Heart left ventricle (tissue), 16 donors: ENCODE data around the gene ADAMTSL5. TPM values are rescaled to one million over a fixed set of nuclear protein-coding genes. Genes with fewer than 3 reads are reported as not detected.

Experiments used
- ATAC-seq, 4 donors: fragments of 200-7000 bp; cut with Tn5 transposase; one replicate each; pipeline ENCODE4 v1.9.1; 2020 to 2022; ENCODE audit warnings: moderate library complexity in 4 of 4, mild to moderate bottlenecking in 3 of 4, moderate number of reproducible peaks in 1 of 4
- DNase-seq, 5 donors: peaks; one replicate each; pipeline ENCODE4 v3.0.0-alpha.2; 2020
- H3K27ac ChIP-seq, 12 donors: fragments of 200-600 bp; sonication (generic) in 4 of 12; one replicate each; pipeline versions ENCODE4 v1.5.0 to v1.8.0; 2016 to 2022; ENCODE audit warnings: mild to moderate bottlenecking in 2 of 12
- H3K27me3 ChIP-seq, 9 donors: fragments of 200-600 bp; sonication (generic) in 2 of 9; one replicate each; pipeline versions ENCODE4 v1.5.1 to v1.8.0; 2016 to 2022; ENCODE audit warnings: mild to moderate bottlenecking in 3 of 9
- H3K36me3 ChIP-seq, 9 donors: fragments of 200-600 bp; sonication (generic) in 2 of 9; one replicate each; pipeline versions ENCODE4 v1.5.0 to v1.8.0; 2018 to 2022; ENCODE audit warnings: mild to moderate bottlenecking in 2 of 9
- H3K4me1 ChIP-seq, 12 donors: fragments of 200-600 bp; sonication (generic) in 4 of 12; one replicate each; pipeline versions ENCODE4 v1.5.0 to v1.8.0; 2016 to 2022; ENCODE audit warnings: mild to moderate bottlenecking in 3 of 12
- H3K4me3 ChIP-seq, 12 donors: fragments of 200-600 bp; sonication (generic) in 4 of 12; one replicate each; pipeline versions ENCODE4 v1.5.0 to v1.8.0; 2017 to 2022; ENCODE audit warnings: mild to moderate bottlenecking in 9 of 12, moderate library complexity in 4 of 12
- H3K9me3 ChIP-seq, 12 donors: fragments of 200-600 bp; sonication (generic) in 4 of 12; one replicate each; pipeline versions ENCODE4 v1.5.0 to v1.8.0; 2016 to 2022; ENCODE audit warnings: mild to moderate bottlenecking in 1 of 12
- POLR2A ChIP-seq, 2 donors: fragments of 450-650 bp; IDR thresholded peaks; one replicate each; pipeline ENCODE4 v1.6.1; 2017; ENCODE audit warnings: antibody characterized with exemption in 2 of 2, mild to moderate bottlenecking in 2 of 2, moderate library complexity in 2 of 2
- WGBS, 4 donors: extraction: QIAGEN DNeasy Blood & Tissue Kit in 2 of 4; methylation state at CpG; one replicate each; pipeline versions ENCODE4 v1.1.5 to v1.1.7; 2013 to 2018; 5-methylcytosine and 5-hydroxymethylcytosine counted together
- intact Hi-C, 10 donors: fragments of 100-400 bp; cut with DNase I; formaldehyde crosslinking; loops; one replicate each; pipeline versions ENCODE4 v1.11.1 to v1.14.2; 2022
- polyA plus RNA-seq, 2 donors: library from polyadenylated mRNA; stranded (reverse); fragments of 200-250 nt; gene quantifications; one replicate each; pipeline ENCODE4 v1.2.3, GENCODE V29; 2013
- total RNA-seq, 9 donors: library from RNA; depleted of rRNA in 2 of 9; stranded (reverse); fragments of >200 nt in 2 of 9; fragmentation: NEBNext Ultra II Directional in 3 of 9; extraction: Animal tissue kit (Norgen Biotek cat#: 25700) in 3 of 9; gene quantifications; one replicate each; pipeline versions ENCODE4 v1.1.0 to v1.2.4, GENCODE V29; 2016 to 2023
- TF ChIP-seq, protein P1 (sequence below), 12 donors: fragments of 200-600 bp; sonication (generic) in 4 of 12; IDR thresholded peaks; one replicate each; pipeline versions ENCODE4 v1.5.0 to v1.8.0; 2018 to 2022; ENCODE audit warnings: antibody characterized with exemption in 12 of 12, mild to moderate bottlenecking in 5 of 12
- donor health status: ischemic (EF 13 %, LVEDD 7.1; RV severe dilation, severe dysfunction).
- donor health status: healthy with polysubstance abuse.
- donor health status: DM: no; HTN: yes; CAD: no.
- donor health status: DM: no; HTN: no; CAD: no.
- donor health status: ischemic (EF 25% LVEDD 6.9; RV normal size, moderate dysfunction).
- donor health status: ischemic (EF 25% LVEDD 5.7; RV mildly dilated, moderate dysfunction).
- donor health status: healthy.
- donor health status: DM: yes; HTN: yes; CAD: no.
- donor health status: ischemic (EF 35%, LVEDD 5.7; RV mildly dilated, moderate dysfunction).
- donor health status: nonischemic (EF 11% LVEDD 7.7; RV severe dilation, severe dysfunction).
- donor health status: DM: yes; HTN: yes; CAD: no.
- donor health status: PGD.
- donor health status: ischemic (EF 29% LVEDD 5.4; RV normal size, mild dysfunction).
- donor health status: nonischemic (EF 23%, LVEDD 6.1; RV moderate dilation, normal function).

ADAMTSL5 gene
- total and polyA plus RNA-seq, 11 donors = 20.8 to 53.6 (median 30.2) TPM

GRCh38 chr19:1457031-1457739, 55.6 kb downstream of the ADAMTSL5 start:
- Histone ChIP-seq H3K4me3 (no peak overlapping the region), H3K9me3 (no peaks in the 10 kb centered on the region), H3K27me3 (peaks cover 33 to 65% (median 47%) of the 10 kb centered on the region in 9 donors), H3K27ac (no peak overlapping the region), H3K4me1 (peaks cover 0 to 46% (median 20%) of the 10 kb centered on the region in 12 donors), H3K36me3 (peaks cover 0 to 13% (median 0%) of the 10 kb centered on the region in 9 donors)
- WGBS, 4 donors = 11 to 22% (median 15%) methylated on average over 18 to 48 of the region's 48 CpGs
- ATAC-seq (no peak), DNase-seq (peak in 1 of 5 donors; percentile 48)
- intact Hi-C loops = loop anchor here in 1 of 10 donors (10.0 kb wide), 1 partner anchor 142 kb away; no protein-coding TSS in a partner anchor
- TF ChIP-seq, protein P1, sequence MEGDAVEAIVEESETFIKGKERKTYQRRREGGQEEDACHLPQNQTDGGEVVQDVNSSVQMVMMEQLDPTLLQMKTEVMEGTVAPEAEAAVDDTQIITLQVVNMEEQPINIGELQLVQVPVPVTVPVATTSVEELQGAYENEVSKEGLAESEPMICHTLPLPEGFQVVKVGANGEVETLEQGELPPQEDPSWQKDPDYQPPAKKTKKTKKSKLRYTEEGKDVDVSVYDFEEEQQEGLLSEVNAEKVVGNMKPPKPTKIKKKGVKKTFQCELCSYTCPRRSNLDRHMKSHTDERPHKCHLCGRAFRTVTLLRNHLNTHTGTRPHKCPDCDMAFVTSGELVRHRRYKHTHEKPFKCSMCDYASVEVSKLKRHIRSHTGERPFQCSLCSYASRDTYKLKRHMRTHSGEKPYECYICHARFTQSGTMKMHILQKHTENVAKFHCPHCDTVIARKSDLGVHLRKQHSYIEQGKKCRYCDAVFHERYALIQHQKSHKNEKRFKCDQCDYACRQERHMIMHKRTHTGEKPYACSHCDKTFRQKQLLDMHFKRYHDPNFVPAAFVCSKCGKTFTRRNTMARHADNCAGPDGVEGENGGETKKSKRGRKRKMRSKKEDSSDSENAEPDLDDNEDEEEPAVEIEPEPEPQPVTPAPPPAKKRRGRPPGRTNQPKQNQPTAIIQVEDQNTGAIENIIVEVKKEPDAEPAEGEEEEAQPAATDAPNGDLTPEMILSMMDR (IDR thresholded peaks at IDR 0.05) = no peak
- no peak for TF ChIP-seq POLR2A (IDR thresholded peaks at IDR 0.05)

GRCh38 chr19:1456121-1456900, 56.5 kb downstream of the ADAMTSL5 start:
- peaks cover 38 to 74% (median 55%) of the 10 kb centered on the region in 9 donors for H3K27me3 ChIP-seq
- ATAC-seq (no peak), DNase-seq (peak in 1 of 5 donors; percentile 53)
- intact Hi-C loops = loop anchor here in 1 of 10 donors (10.0 kb wide), 1 partner anchor 142 kb away; no protein-coding TSS in a partner anchor
- peaks cover 0 to 13% (median 0%) of the 10 kb centered on the region in 9 donors for H3K36me3 ChIP-seq
- TF ChIP-seq, protein P1 (IDR thresholded peaks at IDR 0.05) = no peak
- TF ChIP-seq POLR2A (IDR thresholded peaks at IDR 0.05) = no peak
- H3K4me1 ChIP-seq = peaks cover 0 to 46% (median 20%) of the 10 kb centered on the region in 12 donors
- no peak overlapping the region for H3K27ac ChIP-seq
- H3K4me3 ChIP-seq = no peak overlapping the region
- H3K9me3 ChIP-seq = no peaks in the 10 kb centered on the region
- WGBS, 4 donors = 22 to 64% (median 36%) methylated on average over 14 to 43 of the region's 43 CpGs

DNA sequence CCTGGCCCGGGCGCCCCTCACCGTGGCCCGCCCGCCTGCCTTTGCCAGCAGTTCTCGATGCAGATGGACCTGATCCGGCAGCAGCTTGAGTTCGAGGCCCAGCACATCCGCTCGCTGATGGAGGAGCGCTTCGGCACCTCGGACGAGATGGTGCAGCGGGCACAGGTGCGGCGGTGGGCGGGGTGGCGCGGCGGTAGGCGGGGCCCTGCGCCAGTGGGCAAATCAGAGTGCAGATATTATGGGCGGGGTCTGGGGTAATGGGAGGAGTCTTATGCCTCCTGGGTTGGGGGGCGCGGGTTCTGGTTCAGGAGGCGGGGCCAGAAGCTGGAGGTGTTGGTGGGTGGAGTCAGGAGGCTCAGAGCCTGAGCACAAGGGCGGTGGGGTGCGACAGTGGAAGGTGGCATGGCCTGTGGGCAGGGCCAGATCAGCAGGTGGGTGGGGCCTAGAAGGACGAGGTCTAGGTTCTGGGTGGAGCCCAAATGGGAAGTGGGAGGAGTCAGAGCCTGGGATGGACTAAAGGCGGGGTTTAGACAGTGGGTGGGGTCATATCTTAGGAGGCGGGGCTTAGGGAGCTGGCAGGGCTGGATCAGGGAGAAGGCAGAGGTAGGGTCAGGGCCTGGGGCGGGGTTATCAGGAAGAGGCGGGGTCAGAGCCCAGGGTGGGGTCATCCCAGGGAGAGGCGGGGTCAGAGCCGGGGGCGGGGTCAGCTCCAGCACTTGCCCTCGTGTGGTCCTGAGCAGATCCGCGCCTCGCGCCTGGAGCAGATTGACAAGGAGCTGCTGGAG, 57.3 kb downstream of the ADAMTSL5 start:
- DNase-seq = peak in 2 of 5 donors; percentile 29 to 72
- H3K4me1 ChIP-seq = peaks cover 0 to 46% (median 20%) of the 10 kb centered on the region in 12 donors
- 4 to 9% (median 5%) methylated on average over 31 to 42 of the region's 42 CpGs for WGBS, 4 donors

More for the DNA sequence above, 57.3 kb downstream of the ADAMTSL5 start:
- Histone ChIP-seq H3K27ac (no peak overlapping the region), H3K4me3 (no peak overlapping the region), H3K27me3 (peaks cover 46 to 82% (median 63%) of the 10 kb centered on the region in 9 donors), H3K36me3 (peaks cover 0 to 6% (median 0%) of the 10 kb centered on the region in 9 donors), H3K9me3 (no peaks in the 10 kb centered on the region)
- no peak for TF ChIP-seq POLR2A (IDR thresholded peaks at IDR 0.05)
- TF ChIP-seq, protein P1 (IDR thresholded peaks at IDR 0.05) = no peak
- intact Hi-C loops = loop anchor here in 1 of 10 donors (10.0 kb wide), 1 partner anchor 141 kb away; no protein-coding TSS in a partner anchor
- peak in 3 of 4 donors; percentile 29 to 55 (median 52) for ATAC-seq

Other genes with a start within 250 kb of the ADAMTSL5 start
- gene CIRBP, start 243.7 kb downstream of the ADAMTSL5 start, total RNA-seq = 100 to 1,000 TPM; 149 to 425 (median 269) TPM
- gene CIRBP, start 243.7 kb downstream of the ADAMTSL5 start, polyA plus RNA-seq = 100 to 1,000 TPM; 217 to 282 TPM
- gene FAM174C, start 237.5 kb downstream of the ADAMTSL5 start, total RNA-seq = 10 to 100 TPM; 11.6 to 46.7 (median 18.7) TPM
- gene FAM174C, start 237.5 kb downstream of the ADAMTSL5 start, polyA plus RNA-seq = 10 to 100 TPM; 23.8 to 56.4 TPM
- not detected for gene EFNA2, start 227.1 kb downstream of the ADAMTSL5 start, total RNA-seq
- not detected for gene EFNA2, start 227.1 kb downstream of the ADAMTSL5 start, polyA plus RNA-seq
- gene NDUFS7, start 129.1 kb downstream of the ADAMTSL5 start, total RNA-seq = 100 to 1,000 TPM; 205 to 717 (median 336) TPM
- gene NDUFS7, start 129.1 kb downstream of the ADAMTSL5 start, polyA plus RNA-seq = 100 to 1,000 TPM; 251 to 634 TPM
- gene GAMT, start 111.5 kb downstream of the ADAMTSL5 start, total RNA-seq = 100 to 1,000 TPM in 1 of 9 donors, 10 to 100 TPM in 8; 35.9 to 167 (median 62.5) TPM
- 100 to 1,000 TPM in 1 of 2 donors, 10 to 100 TPM in 1; 21.9 to 180 TPM for gene GAMT, start 111.5 kb downstream of the ADAMTSL5 start, polyA plus RNA-seq
- 100 to 1,000 TPM in 1 of 9 donors, 10 to 100 TPM in 8; 36.8 to 124 (median 78.5) TPM for gene DAZAP1, start 105.4 kb downstream of the ADAMTSL5 start, total RNA-seq
- 100 to 1,000 TPM in 1 of 2 donors, 10 to 100 TPM in 1; 65.8 to 128 TPM for gene DAZAP1, start 105.4 kb downstream of the ADAMTSL5 start, polyA plus RNA-seq
- gene RPS15, start 74.6 kb downstream of the ADAMTSL5 start, total RNA-seq = 1,000 to 10,000 TPM in 2 of 9 donors, 100 to 1,000 TPM in 7; 468 to 2,348 (median 669) TPM
- 1,000 to 10,000 TPM; 2,165 to 2,683 TPM for gene RPS15, start 74.6 kb downstream of the ADAMTSL5 start, polyA plus RNA-seq
- under 1 TPM in 8 of 9 donors, not detected in 1; 0.04 to 0.72 (median 0.14) TPM for gene APC2, start 62.9 kb downstream of the ADAMTSL5 start, total RNA-seq
- gene APC2, start 62.9 kb downstream of the ADAMTSL5 start, polyA plus RNA-seq = under 1 TPM; 0.07 to 0.08 TPM
- gene C19orf25, start 33.8 kb downstream of the ADAMTSL5 start, total RNA-seq = 10 to 100 TPM in 8 of 9 donors, 1 to 10 TPM in 1; 9.4 to 29.2 (median 15.7) TPM
- 10 to 100 TPM; 27.6 to 27.8 TPM for gene C19orf25, start 33.8 kb downstream of the ADAMTSL5 start, polyA plus RNA-seq
- 1 to 10 TPM in 6 of 9 donors, under 1 TPM in 3; 0.31 to 1.9 (median 1.7) TPM for gene PCSK4, start 22.7 kb downstream of the ADAMTSL5 start, total RNA-seq
- gene PCSK4, start 22.7 kb downstream of the ADAMTSL5 start, polyA plus RNA-seq = under 1 TPM; 0.83 to 0.91 TPM
- 1 to 10 TPM; 1.9 to 6.0 (median 3.5) TPM for gene REEP6, start 21.8 kb downstream of the ADAMTSL5 start, total RNA-seq
- gene REEP6, start 21.8 kb downstream of the ADAMTSL5 start, polyA plus RNA-seq = 1 to 10 TPM; 3.6 to 4.1 TPM
- under 1 TPM in 1 of 9 donors, not detected in 8; 0.17 TPM for gene PLK5, start 11.1 kb upstream of the ADAMTSL5 start, total RNA-seq
- gene PLK5, start 11.1 kb upstream of the ADAMTSL5 start, polyA plus RNA-seq = under 1 TPM in 1 of 2 donors, not detected in 1; 0.30 TPM
- gene MEX3D, start 55.3 kb upstream of the ADAMTSL5 start, total RNA-seq = 10 to 100 TPM in 4 of 9 donors, 1 to 10 TPM in 5; 6.1 to 18.6 (median 9.6) TPM
- 1 to 10 TPM; 1.9 to 6.0 TPM for gene MEX3D, start 55.3 kb upstream of the ADAMTSL5 start, polyA plus RNA-seq
- gene MBD3, start 79.8 kb upstream of the ADAMTSL5 start, total RNA-seq = 100 to 1,000 TPM in 2 of 9 donors, 10 to 100 TPM in 7; 38.6 to 107 (median 62.5) TPM
- 100 to 1,000 TPM; 110 to 146 TPM for gene MBD3, start 79.8 kb upstream of the ADAMTSL5 start, polyA plus RNA-seq
- 100 to 1,000 TPM; 170 to 982 (median 690) TPM for gene UQCR11, start 92.4 kb upstream of the ADAMTSL5 start, total RNA-seq
- 100 to 1,000 TPM; 271 to 329 TPM for gene UQCR11, start 92.4 kb upstream of the ADAMTSL5 start, polyA plus RNA-seq
- 10 to 100 TPM; 13.2 to 38.0 (median 22.3) TPM for gene TCF3, start 139.6 kb upstream of the ADAMTSL5 start, total RNA-seq
- 10 to 100 TPM; 13.4 to 40.2 TPM for gene TCF3, start 139.6 kb upstream of the ADAMTSL5 start, polyA plus RNA-seq
- not detected for gene ONECUT3, start 240.5 kb upstream of the ADAMTSL5 start, total RNA-seq
- not detected for gene ONECUT3, start 240.5 kb upstream of the ADAMTSL5 start, polyA plus RNA-seq